ENCODE results near the gene KIF5A.

KIF5A gene

GRCh38 chr12:57520053-57520818, 29.6 kb upstream of the KIF5A start, which contains the start of gene DDIT3:
Gene DDIT3 (minus strand): TSS chr12:57520514. CDS start chr12:57517406, 3,108 bp downstream.
- DNase-seq = peak; percentile 100

DNA sequence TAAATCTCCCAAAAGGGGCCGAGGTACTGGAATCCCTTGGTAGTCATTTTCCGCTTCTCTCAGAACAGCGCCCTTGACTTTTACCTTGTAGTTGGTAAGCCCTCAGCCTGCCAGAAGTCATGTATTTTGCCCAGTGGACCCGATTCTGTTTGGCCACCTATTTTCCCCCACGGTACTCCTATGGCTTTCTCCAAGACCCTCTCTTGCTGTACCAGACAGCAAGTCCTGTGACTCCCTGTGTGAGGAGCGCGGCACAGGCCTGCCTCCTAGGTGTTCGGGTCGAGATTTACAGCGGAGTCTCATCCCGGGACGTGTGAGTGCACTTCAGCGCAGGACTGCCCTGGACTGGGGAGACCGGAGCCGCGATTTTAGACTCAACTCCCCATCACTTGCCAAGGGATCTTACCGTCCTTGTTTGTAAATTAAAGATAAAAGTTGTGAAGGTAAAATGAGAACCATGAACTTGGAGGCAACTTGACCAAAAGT, 28.3 kb upstream of the KIF5A start:
- DNase-seq = no peak

DNA sequence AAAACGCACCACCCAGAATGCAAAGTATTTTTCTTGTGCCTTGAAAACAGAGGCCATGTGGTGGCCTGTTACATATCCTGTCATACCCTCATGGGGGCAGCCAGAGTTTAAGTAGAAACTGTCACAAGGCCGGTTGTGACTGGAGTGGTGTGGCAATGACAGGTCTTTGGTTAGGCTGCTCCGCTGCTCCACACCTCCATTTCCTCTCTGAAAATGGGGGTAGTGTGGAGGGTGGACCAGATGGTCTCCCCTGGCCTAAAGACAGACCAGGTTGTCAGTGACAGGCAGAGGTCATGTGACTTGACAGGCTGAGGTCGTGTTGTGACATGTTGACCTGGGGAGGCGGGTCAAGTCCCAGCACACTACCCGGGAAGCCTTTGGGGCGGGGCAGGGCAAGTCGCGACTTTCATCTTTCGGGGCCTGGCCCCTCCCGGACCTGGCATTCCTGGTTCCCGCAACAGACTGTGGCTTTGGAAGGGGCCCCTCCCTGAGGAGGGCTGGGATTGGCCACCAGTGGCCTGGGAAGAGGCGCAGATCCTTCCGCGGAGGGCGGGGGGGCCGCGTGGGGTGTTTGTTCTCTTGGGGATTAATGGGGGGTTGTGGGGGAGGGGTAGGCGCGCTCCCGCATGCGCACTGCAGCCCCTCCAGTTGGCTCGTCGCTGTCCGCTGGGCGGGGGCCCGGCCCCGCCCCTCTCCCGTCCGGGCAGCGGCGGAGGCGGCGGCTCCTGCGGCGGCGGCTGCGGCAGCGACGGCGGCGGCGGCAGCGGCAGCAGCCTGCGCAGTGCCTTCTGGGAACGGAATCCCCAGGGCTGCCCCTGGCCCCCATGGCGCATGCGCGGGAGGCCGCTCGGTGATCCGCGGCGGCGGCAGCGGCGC, 27.6 kb upstream of the KIF5A start, which contains the start of gene MBD6:
Gene MBD6, plus strand, starts transcription at position 814 of the 876 bp plus-strand sequence. CDS start 1,480 bp downstream, outside the sequence.
- DNase-seq = peak; percentile 94

GRCh38 chr12:57522887-57523705, 26.7 kb upstream of the KIF5A start:
- peak; percentile 85 for DNase-seq

GRCh38 chr12:57523706-57524614, 25.9 kb upstream of the KIF5A start:
- no peak for DNase-seq

GRCh38 chr12:57524814-57525614, 24.8 kb upstream of the KIF5A start:
- no peak for DNase-seq

- DNase-seq = no peak
Measured at GRCh38 chr12:57525615-57526383, 24.0 kb upstream of the KIF5A start.

DNA sequence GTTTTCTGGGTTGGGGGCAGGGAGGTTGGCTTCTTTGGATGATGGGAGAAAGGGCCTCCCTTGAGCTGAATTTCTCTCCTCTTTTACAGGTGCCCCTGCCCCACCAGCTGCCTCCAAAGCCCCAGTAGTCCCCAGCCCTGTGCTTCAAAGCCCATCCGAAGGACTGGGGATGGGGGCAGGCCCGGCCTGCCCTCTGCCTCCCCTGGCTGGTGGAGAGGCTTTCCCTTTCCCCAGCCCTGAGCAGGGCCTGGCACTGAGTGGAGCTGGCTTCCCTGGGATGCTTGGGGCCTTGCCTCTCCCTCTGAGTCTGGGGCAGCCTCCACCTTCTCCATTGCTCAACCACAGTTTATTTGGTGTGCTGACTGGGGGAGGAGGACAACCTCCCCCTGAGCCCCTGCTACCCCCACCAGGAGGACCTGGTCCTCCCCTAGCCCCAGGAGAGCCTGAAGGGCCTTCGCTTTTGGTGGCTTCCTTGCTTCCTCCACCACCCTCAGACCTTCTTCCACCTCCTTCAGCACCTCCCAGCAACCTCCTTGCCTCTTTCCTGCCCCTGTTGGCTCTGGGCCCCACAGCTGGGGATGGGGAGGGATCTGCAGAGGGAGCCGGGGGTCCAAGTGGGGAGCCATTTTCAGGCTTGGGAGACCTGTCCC, 23.2 kb upstream of the KIF5A start:
- no peak for DNase-seq

- no peak for DNase-seq
Measured at GRCh38 chr12:57527184-57527583, 22.7 kb upstream of the KIF5A start.

DNA sequence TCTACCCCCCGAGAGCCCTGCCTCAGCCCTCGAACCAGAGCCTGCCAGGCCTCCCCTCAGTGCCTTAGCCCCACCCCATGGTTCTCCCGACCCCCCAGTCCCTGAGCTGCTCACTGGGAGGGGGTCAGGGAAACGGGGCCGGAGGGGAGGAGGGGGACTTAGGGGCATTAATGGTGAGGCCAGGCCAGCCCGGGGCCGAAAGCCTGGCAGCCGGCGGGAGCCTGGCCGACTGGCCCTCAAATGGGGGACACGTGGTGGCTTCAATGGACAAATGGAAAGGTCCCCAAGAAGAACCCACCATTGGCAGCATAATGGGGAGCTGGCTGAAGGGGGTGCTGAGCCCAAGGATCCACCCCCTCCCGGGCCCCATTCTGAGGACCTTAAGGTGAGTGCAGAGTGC, 21.7 kb upstream of the KIF5A start:
- DNase-seq = no peak

DNA sequence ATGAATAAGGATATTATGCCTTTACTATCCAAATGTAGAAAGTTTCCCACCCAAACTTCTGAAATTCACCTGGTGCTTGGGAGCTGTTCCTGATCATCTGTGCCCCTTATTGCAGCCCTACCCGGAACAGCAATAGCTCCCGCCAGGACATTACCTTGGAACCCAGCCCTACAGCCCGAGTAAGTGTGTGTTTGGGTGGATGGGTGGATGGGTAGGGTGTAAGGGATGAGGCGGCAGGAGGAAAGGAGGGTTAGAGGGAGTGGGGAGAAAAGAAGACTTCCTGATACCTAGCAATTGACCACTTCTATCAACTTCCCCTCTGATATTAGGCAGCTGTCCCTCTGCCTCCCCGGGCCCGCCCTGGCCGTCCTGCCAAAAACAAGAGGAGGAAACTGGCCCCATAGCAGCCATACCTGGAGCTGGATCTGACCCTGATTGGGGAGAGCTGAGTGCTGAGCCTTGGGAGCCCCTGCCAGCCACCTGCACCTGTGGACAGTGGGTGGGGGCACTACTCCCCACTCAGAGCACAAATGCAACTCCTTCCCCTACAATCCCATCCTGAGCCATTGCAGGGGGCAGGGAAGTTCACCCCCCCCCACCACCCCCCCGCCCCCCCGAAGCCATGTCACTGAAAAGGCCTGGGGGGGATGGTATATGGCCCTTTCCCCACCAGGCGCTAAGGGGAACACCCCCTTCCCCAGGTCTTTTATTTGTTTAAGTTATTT, 20.9 kb upstream of the KIF5A start:
- no peak for DNase-seq

DNA sequence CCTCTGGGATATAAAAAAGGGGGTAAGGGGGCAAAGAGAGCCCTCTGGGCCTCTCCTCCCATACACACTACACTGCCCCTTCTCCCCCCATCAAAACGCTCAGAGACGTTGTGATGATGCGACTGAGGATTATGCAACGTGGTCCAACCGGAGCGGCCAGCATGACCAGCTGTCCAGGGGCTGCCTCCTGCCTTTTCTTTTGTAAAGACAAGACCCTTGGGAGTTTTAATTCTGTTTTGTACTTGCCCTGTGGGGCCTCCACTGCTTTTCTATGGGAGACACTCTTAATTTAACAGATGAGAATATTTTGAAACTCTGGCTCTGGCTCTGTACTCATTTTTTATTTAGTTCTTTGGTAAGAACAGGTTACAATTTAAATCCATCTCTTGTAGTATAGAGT, 20.0 kb upstream of the KIF5A start:
- no peak for DNase-seq

GRCh38 chr12:57530396-57531142, 19.3 kb upstream of the KIF5A start:
- no peak for DNase-seq

- DNase-seq = no peak
Measured at GRCh38 chr12:57531836-57532235, 18.0 kb upstream of the KIF5A start.

GRCh38 chr12:57533108-57533507, 16.7 kb upstream of the KIF5A start:
- no peak for DNase-seq

GRCh38 chr12:57534250-57534649, 15.6 kb upstream of the KIF5A start:
- DNase-seq = no peak

- no peak for DNase-seq
Measured at GRCh38 chr12:57534991-57535543, 14.8 kb upstream of the KIF5A start.
